K562 (cell line): ENCODE results near the gene POU2AF1. TPM values are rescaled to one million over a fixed set of nuclear protein-coding genes. Genes with fewer than 3 reads are reported as not detected.

Source experiments
- ATAC-seq: fragments of 200-7000 bp; cut with Tn5 transposase; 3 replicates; pipeline ENCODE4 v1.9.1; 2020; ENCODE audit warnings: moderate library complexity
- BruUV-seq: library from RNA; stranded (reverse); fragments of 400-500 nt; replicated peaks from 2 replicates; lab custom pipeline; 2021; lab: Mats Ljungman, UMichigan
- CTCF ChIA-PET: fragments of 300-600 bp; formaldehyde crosslinking; extraction: SDS; loops from one replicate; lab custom pipeline; 2021; ENCODE audit warnings: low intra/inter-chr PET ratio; lab: Yijun Ruan, JAX
- POLR2A ChIA-PET: fragments of 300-600, 350-650 bp; sonication (Branson Sonifier 250); formaldehyde crosslinking; extraction: SDS; loops from one replicate; lab custom pipeline; 2021; ENCODE audit warnings: antibody characterized with exemption, inconsistent platforms; lab: Yijun Ruan, JAX
- DNase-seq, 4 experiments: peaks; one replicate each; pipeline versions ENCODE4 v3.0.0 to v3.0.0-alpha.2; 2011 to 2018; ENCODE audit warnings: low spot score in 3 of 4, mixed read lengths in 3 of 4; ENCODE audit errors: extremely low read depth in 1 of 4
- FAIRE-seq: peaks from 2 replicates; lab custom pipeline; 2011; peaks lifted over from hg19 to GRCh38; lab: Jason Lieb, UNC
- H2AFZ ChIP-seq: 2 replicates; pipeline ENCODE4 v1.6.0; 2011; ENCODE audit warnings: low read depth, low read length, control low read depth, inconsistent platforms
- H3K27ac ChIP-seq: fragments of 200-600 bp; 3 replicates; pipeline ENCODE4 v1.8.0; 2011; ENCODE audit warnings: low read depth, mild to moderate bottlenecking, control low read depth, inconsistent platforms, low read length, moderate library complexity, mixed read lengths; ENCODE audit errors: extremely low read depth
- H3K27me3 ChIP-seq, 2 experiments: fragments of 300-600 bp in 1 of 2; 2 replicates in 1 of 2; 3 replicates in 1 of 2; pipeline versions ENCODE4 v1.6.0 to v1.8.0; 2011; ENCODE audit warnings: inconsistent platforms in 2 of 2, low read length in 2 of 2, mild to moderate bottlenecking in 1 of 2, mixed read lengths in 1 of 2, moderate library complexity in 1 of 2; ENCODE audit not compliant: control insufficient read depth in 2 of 2, insufficient read depth in 2 of 2
- H3K36me3 ChIP-seq: fragments of 300-600 bp; 3 replicates; pipeline ENCODE4 v1.8.0; 2011; ENCODE audit warnings: mild to moderate bottlenecking, low read length, inconsistent platforms; ENCODE audit not compliant: control insufficient read depth, insufficient read depth
- H3K4me1 ChIP-seq, 2 experiments: fragments of 200-600 bp in 1 of 2; replicated peaks in 1 of 2; 2 replicates in 1 of 2; 3 replicates in 1 of 2; pipeline versions ENCODE4 v1.5.1 to v1.8.0; 2011; ENCODE audit warnings: inconsistent platforms in 2 of 2, low read length in 2 of 2, mild to moderate bottlenecking in 1 of 2, mixed read lengths in 1 of 2, moderate library complexity in 1 of 2; ENCODE audit not compliant: control insufficient read depth in 2 of 2, insufficient read depth in 2 of 2
- H3K4me2 ChIP-seq: 2 replicates; pipeline ENCODE4 v1.6.1; 2011; ENCODE audit warnings: low read length, control low read depth, inconsistent platforms, mixed read lengths; ENCODE audit not compliant: insufficient read depth
- H3K4me3 ChIP-seq: fragments of 200-600 bp; sonication (generic), shearing (Covaris generic); 2 replicates; pipeline ENCODE4 v1.5.1; 2016; ENCODE audit warnings: control low read depth, inconsistent platforms
- H3K79me2 ChIP-seq: fragments of 200-600 bp; 3 replicates; pipeline ENCODE4 v1.8.0; 2011; ENCODE audit warnings: low read length, inconsistent platforms; ENCODE audit not compliant: control insufficient read depth, insufficient read depth
- H3K9ac ChIP-seq, 2 experiments: 2 replicates each; pipeline versions ENCODE4 v1.6.0 to v1.6.1; 2011; ENCODE audit warnings: low read depth in 2 of 2, low read length in 2 of 2, control low read depth in 1 of 2, inconsistent platforms in 1 of 2, mild to moderate bottlenecking in 1 of 2, mixed read lengths in 1 of 2; ENCODE audit not compliant: insufficient read depth in 1 of 2
- H3K9me1 ChIP-seq: one replicate; pipeline ENCODE4 v1.6.0; 2011; ENCODE audit warnings: inconsistent platforms, mild to moderate bottlenecking, low read length, moderate library complexity; ENCODE audit not compliant: control insufficient read depth, insufficient read depth
- H3K9me3 ChIP-seq: replicated peaks from 2 replicates; pipeline ENCODE4 v1.5.1; 2011; ENCODE audit warnings: low read depth, low read length, inconsistent platforms; ENCODE audit not compliant: control insufficient read depth, insufficient read depth
- H4K20me1 ChIP-seq: replicated peaks from 2 replicates; pipeline ENCODE4 v1.6.1; 2011; ENCODE audit warnings: low read length, inconsistent platforms, mixed read lengths; ENCODE audit not compliant: control insufficient read depth, insufficient read depth
- ARNT ChIP-seq, 2 experiments: fragments of 450-650 bp; IDR thresholded peaks; 2 replicates each; pipeline ENCODE4 v1.6.1; 2016; ENCODE audit warnings: mild to moderate bottlenecking in 1 of 2
- ETV1 ChIP-seq: fragments of 450-650 bp; conservative IDR thresholded peaks from 2 replicates; pipeline ENCODE4 v1.6.1; 2016; ENCODE audit warnings: missing genetic modification characterization, control low read depth, low read depth, missing compliant biosample characterization
- FOXM1 ChIP-seq, 2 experiments: fragments of 450-650 bp in 1 of 2; sonication (generic) in 1 of 2; formaldehyde crosslinking in 1 of 2; IDR thresholded peaks; 2 replicates each; pipeline versions ENCODE4 v1.6.1 to v1.9.0; 2017 to 2022; ENCODE audit warnings: low read depth in 2 of 2, mild to moderate bottlenecking in 2 of 2, missing genetic modification reagents in 1 of 2, moderate library complexity in 1 of 2
- GATAD2B ChIP-seq: fragments of 450-650 bp; IDR thresholded peaks from 2 replicates; pipeline ENCODE4 v1.6.1; 2017; ENCODE audit warnings: mild to moderate bottlenecking, borderline replicate concordance
- GTF3C2 ChIP-seq: IDR thresholded peaks from 3 replicates; pipeline ENCODE4 v1.6.1; 2011; ENCODE audit warnings: borderline replicate concordance, mild to moderate bottlenecking, moderate library complexity; ENCODE audit not compliant: insufficient read length; ENCODE audit errors: extremely low read depth
- KDM4B ChIP-seq, 2 experiments: fragments of 450-650 bp in 1 of 2; sonication (generic) in 1 of 2; IDR thresholded peaks; 2 replicates each; pipeline ENCODE4 v1.6.1; 2016 to 2017; ENCODE audit warnings: borderline replicate concordance in 2 of 2, antibody characterized with exemption in 1 of 2, low read depth in 1 of 2, mild to moderate bottlenecking in 1 of 2
- KLF10 ChIP-seq: fragments of 250-450 bp; sonication (Bioruptor Pico); IDR thresholded peaks from 2 replicates; pipeline ENCODE4 v1.6.1; 2021; ENCODE audit warnings: matching md5 sums
- SLC30A9 ChIP-seq: fragments of 250-450 bp; sonication (Bioruptor Pico); IDR thresholded peaks from 2 replicates; pipeline ENCODE4 v1.8.0; 2022; ENCODE audit warnings: mild to moderate bottlenecking, moderate library complexity
- SMARCA5 ChIP-seq: fragments of 450-650 bp; IDR thresholded peaks from 2 replicates; pipeline ENCODE4 v1.6.1; 2016
- TCF3 ChIP-seq: sonication (generic); formaldehyde crosslinking; IDR thresholded peaks from 2 replicates; pipeline ENCODE4 v1.4.0; 2020; ENCODE audit warnings: mild to moderate bottlenecking, missing genetic modification reagents
- ZNF655 ChIP-seq: fragments of 250-450 bp; sonication (Bioruptor Pico); IDR thresholded peaks from 2 replicates; pipeline ENCODE4 v1.5.0; 2021
- WGBS: fragments of 100-300 bp; shearing (Covaris generic); methylation state at CpG from one replicate; pipeline ENCODE4 v1.1.6; 2016; ENCODE audit warnings: low coverage, mixed read lengths; ENCODE audit not compliant: insufficient coverage; ENCODE audit errors: missing lambda C conversion rate; 5-methylcytosine and 5-hydroxymethylcytosine counted together
- in situ Hi-C: fragments of 300-500 bp; cut with MboI; formaldehyde crosslinking; loops from 4 replicates; pipeline ENCODE4 v1.15.0; 2018; ENCODE audit warnings: inconsistent platforms, mixed read lengths
- intact Hi-C: fragments of 100-400 bp; cut with micrococcal nuclease; formaldehyde crosslinking; loops from 2 replicates; pipeline ENCODE4 v1.14.2; 2022
- polyA plus RNA-seq, 8 experiments: library from polyadenylated mRNA; depleted of rRNA in 4 of 8; stranded (reverse) in 5 of 8; unstranded in 3 of 8; fragments of >200 nt; fragmentation: Nextera tagmentation in 2 of 8; fragmentation: Illumina TruSeq in 1 of 8; extraction: Ambion mirVana in 2 of 8; extraction: Trizol in 1 of 8; gene quantifications; 2 replicates each; pipeline versions ENCODE4 v1.2.1 to v1.2.3, GENCODE V29; 2011 to 2014; ENCODE audit warnings: inconsistent platforms in 1 of 8, missing spikeins in 1 of 8
- total RNA-seq, 7 experiments: library from RNA; depleted of rRNA in 6 of 7; stranded (reverse); fragments of >200 nt in 6 of 7; fragmentation: Illumina TruSeq in 2 of 7; extraction: Trizol in 2 of 7; gene quantifications; 2 replicates each; pipeline versions ENCODE4 v1.2.1 to v1.2.3, GENCODE V29; 2011 to 2021; ENCODE audit warnings: low replicate concordance in 1 of 7

POU2AF1 gene
- total and polyA plus RNA-seq, 9 of the 15 experiments (the other 6 are each of a cell fraction or from before 2014, with no cell fraction given): 0.09 TPM; not detected in 8

- Histone ChIP-seq H4K20me1 (no peaks in the 10 kb centered on the region), H2AFZ (no peak overlapping the region), H3K4me2 (no peak overlapping the region), H3K36me3 (no peaks in the 10 kb centered on the region), H3K9ac (no peak overlapping the region), H3K27me3 (peaks cover 0 to 8% of the 10 kb centered on the region in 2 experiments; a peak in 2 of 5 replicates), H3K27ac (no peak overlapping the region), H3K9me3 (no peaks in the 10 kb centered on the region), H3K79me2 (no peaks in the 10 kb centered on the region), H3K4me3 (no peak overlapping the region), H3K9me1 (no peaks in the 10 kb centered on the region), H3K4me1 (no peaks in the 10 kb centered on the region)
- intact Hi-C loops: no loop called here
- DNase-seq (no peak), ATAC-seq (no peak), FAIRE-seq (no peak)
- in situ Hi-C loops: no loop called here
- POLR2A ChIA-PET: interaction anchor here (0.7 kb wide), 1 partner anchor 10 kb away, joined by 3 read pairs; no protein-coding TSS in a partner anchor
- BruUV-seq: no TSS peak
- CTCF ChIA-PET: no interaction called here
- WGBS: 0% methylated on average over 3 of the region's 3 CpGs
- TF ChIP-seq GATAD2B: no peak
These were observed 69.0 kb downstream of the POU2AF1 start for GRCh38 chr11:111310088-111310487.

GRCh38 chr11:111309215-111309915 is 69.7 kb downstream of the POU2AF1 start:
- H3K4me3 ChIP-seq: no peak overlapping the region
- H3K9ac ChIP-seq: no peak overlapping the region
- H3K4me1 ChIP-seq: no peaks in the 10 kb centered on the region
- no peaks in the 10 kb centered on the region for H4K20me1 ChIP-seq
- no peaks in the 10 kb centered on the region for H3K36me3 ChIP-seq
- no peak overlapping the region for H3K4me2 ChIP-seq
- BruUV-seq: no TSS peak
- WGBS: 0% methylated on average over 5 of the region's 5 CpGs
- FAIRE-seq: no peak
- CTCF ChIA-PET: no interaction called here
- H3K79me2 ChIP-seq: no peaks in the 10 kb centered on the region
- no peak overlapping the region for H3K27ac ChIP-seq
- no peaks in the 10 kb centered on the region for H3K9me1 ChIP-seq
- intact Hi-C loops: no loop called here
- no peak for ATAC-seq
- in situ Hi-C loops: no loop called here
- H3K9me3 ChIP-seq: no peaks in the 10 kb centered on the region
- POLR2A ChIA-PET: interaction anchor here (0.7 kb wide), 1 partner anchor 11 kb away, joined by 3 read pairs; no protein-coding TSS in a partner anchor
- no peak overlapping the region for H2AFZ ChIP-seq
- H3K27me3 ChIP-seq: peaks cover 0 to 8% of the 10 kb centered on the region in 2 experiments; a peak in 2 of 5 replicates
- DNase-seq: no peak
- TF ChIP-seq FOXM1 (IDR thresholded peaks at IDR 0.05; ENCODE audit: low read depth) (no peak), FOXM1 (CRISPR knock-in tag; IDR thresholded peaks at IDR 0.05; ENCODE audit: low read depth) (no peak), KDM4B (IDR thresholded peaks at IDR 0.05; ENCODE audit: borderline replicate concordance in 2 of 2, low read depth in 1 of 2) (no peak), SLC30A9 (CRISPR knock-in tag) (no peak), GTF3C2 (no peak), ARNT (IDR thresholded peaks at IDR 0.05) (no peak), SMARCA5 (no peak), ETV1 (tag) (no peak), KLF10 (CRISPR knock-in tag) (no peak), TCF3 (CRISPR knock-in tag) (no peak), ZNF655 (CRISPR knock-in tag) (no peak)
